ENCODE measurements around the gene WDFY4. TPM values are rescaled to one million over a fixed set of nuclear protein-coding genes. Genes with fewer than 3 reads are reported as not detected.

WDFY4 gene
- total RNA-seq, 1 donor from 2014 or later: not detected

DNA sequence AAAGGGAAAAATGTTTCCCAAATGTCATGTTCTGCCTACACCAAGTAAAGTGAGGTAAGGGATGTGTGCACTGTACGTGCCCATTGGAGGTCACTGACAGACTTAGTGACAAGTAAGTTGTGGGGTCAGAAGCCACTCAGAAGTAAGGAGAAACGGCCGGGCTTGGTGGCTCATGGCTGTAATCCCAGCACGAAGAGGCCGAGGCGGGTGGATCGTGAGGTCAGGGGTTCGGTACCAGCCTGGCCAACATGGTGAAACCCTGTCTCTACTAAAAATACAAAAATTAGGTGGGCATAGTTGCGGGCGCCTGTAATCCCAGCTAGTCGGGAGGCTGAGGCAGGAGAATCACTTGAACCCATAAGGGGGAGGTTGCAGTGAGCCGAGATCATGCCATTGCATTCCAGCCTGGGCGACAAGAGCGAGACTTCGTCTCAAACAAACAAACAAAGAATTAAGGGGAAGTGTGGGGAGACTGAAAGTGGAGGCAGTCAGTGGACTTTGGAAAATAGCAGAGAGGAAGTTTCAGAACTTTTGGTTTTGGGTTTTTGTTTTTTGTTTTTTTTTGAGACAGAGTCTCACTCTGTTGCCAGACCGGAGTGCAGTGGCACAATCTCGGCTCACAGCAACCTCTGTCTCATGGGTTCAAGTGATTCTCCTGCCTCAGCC lies 114.8 kb downstream of the WDFY4 start:
- H3K27ac Mint-ChIP-seq (ENCODE audit: unreplicated experiment): no peak overlapping the region
- no peaks in the 10 kb centered on the region for H3K4me1 Mint-ChIP-seq (ENCODE audit: unreplicated experiment)
- no peaks in the 10 kb centered on the region for H3K27me3 Mint-ChIP-seq (ENCODE audit: unreplicated experiment)
- TF ChIP-seq, protein P1, sequence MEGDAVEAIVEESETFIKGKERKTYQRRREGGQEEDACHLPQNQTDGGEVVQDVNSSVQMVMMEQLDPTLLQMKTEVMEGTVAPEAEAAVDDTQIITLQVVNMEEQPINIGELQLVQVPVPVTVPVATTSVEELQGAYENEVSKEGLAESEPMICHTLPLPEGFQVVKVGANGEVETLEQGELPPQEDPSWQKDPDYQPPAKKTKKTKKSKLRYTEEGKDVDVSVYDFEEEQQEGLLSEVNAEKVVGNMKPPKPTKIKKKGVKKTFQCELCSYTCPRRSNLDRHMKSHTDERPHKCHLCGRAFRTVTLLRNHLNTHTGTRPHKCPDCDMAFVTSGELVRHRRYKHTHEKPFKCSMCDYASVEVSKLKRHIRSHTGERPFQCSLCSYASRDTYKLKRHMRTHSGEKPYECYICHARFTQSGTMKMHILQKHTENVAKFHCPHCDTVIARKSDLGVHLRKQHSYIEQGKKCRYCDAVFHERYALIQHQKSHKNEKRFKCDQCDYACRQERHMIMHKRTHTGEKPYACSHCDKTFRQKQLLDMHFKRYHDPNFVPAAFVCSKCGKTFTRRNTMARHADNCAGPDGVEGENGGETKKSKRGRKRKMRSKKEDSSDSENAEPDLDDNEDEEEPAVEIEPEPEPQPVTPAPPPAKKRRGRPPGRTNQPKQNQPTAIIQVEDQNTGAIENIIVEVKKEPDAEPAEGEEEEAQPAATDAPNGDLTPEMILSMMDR (IDR thresholded peaks at IDR 0.05): no peak
- no peak overlapping the region for H3K4me3 Mint-ChIP-seq (ENCODE audit: unreplicated experiment)
- H3K36me3 Mint-ChIP-seq (ENCODE audit: unreplicated experiment): no peaks in the 10 kb centered on the region
- peak; percentile 62 for DNase-seq (ENCODE audit: extremely low spot score, unreplicated experiment)
- peaks cover 7% of the 10 kb centered on the region for H3K9me3 Mint-ChIP-seq (ENCODE audit: unreplicated experiment)

- no peak overlapping the region for H3K27ac Mint-ChIP-seq (ENCODE audit: unreplicated experiment)
- H3K9me3 Mint-ChIP-seq (ENCODE audit: unreplicated experiment): peaks cover 7% of the 10 kb centered on the region
Measured at GRCh38 chr10:48800007-48800675, 115.5 kb downstream of the WDFY4 start.

GRCh38 chr10:48801001-48801421 lies 116.3 kb downstream of the WDFY4 start:
- TF ChIP-seq, protein P1 (IDR thresholded peaks at IDR 0.05): no peak
- Mint-ChIP-seq H3K27ac (ENCODE audit: unreplicated experiment) (no peak overlapping the region), H3K36me3 (ENCODE audit: unreplicated experiment) (no peaks in the 10 kb centered on the region), H3K27me3 (ENCODE audit: unreplicated experiment) (no peaks in the 10 kb centered on the region), H3K4me3 (ENCODE audit: unreplicated experiment) (no peak overlapping the region), H3K9me3 (ENCODE audit: unreplicated experiment) (peaks cover 7% of the 10 kb centered on the region), H3K4me1 (ENCODE audit: unreplicated experiment) (no peaks in the 10 kb centered on the region)
- no peak for DNase-seq (ENCODE audit: extremely low spot score, unreplicated experiment)

More at GRCh38 chr10:48800007-48800675, 115.5 kb downstream of the WDFY4 start:
- TF ChIP-seq, protein P1 (IDR thresholded peaks at IDR 0.05): no peak
- peak; percentile 30 for DNase-seq (ENCODE audit: extremely low spot score, unreplicated experiment)
- H3K27me3 Mint-ChIP-seq (ENCODE audit: unreplicated experiment): no peaks in the 10 kb centered on the region
- H3K4me3 Mint-ChIP-seq (ENCODE audit: unreplicated experiment): no peak overlapping the region
- no peaks in the 10 kb centered on the region for H3K36me3 Mint-ChIP-seq (ENCODE audit: unreplicated experiment)
- H3K4me1 Mint-ChIP-seq (ENCODE audit: unreplicated experiment): no peaks in the 10 kb centered on the region

DNA sequence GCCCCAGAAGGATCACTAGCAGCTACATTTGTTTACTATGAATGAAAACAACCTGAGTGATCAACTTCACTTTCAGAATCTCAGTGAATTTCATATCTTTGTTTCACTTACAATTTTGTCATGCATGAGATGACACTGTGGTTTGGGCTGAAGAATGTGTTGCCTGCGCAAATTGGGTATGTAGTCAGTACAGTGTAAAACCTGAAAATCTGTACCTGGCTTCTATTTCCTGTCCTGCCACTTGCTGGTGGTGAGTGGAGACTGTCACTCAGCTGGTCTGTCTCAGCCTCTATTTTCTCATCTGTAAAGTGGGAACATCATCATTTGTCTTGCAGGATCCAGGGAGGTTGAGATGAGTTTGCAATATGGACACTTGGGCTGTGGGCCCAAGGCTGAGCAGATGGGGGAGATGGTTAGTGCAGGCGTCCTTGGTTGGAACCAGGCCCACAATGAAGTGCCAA lies 118.0 kb downstream of the WDFY4 start:
- H3K27ac Mint-ChIP-seq (ENCODE audit: unreplicated experiment): no peak overlapping the region
- no peaks in the 10 kb centered on the region for H3K4me1 Mint-ChIP-seq (ENCODE audit: unreplicated experiment)
- no peaks in the 10 kb centered on the region for H3K27me3 Mint-ChIP-seq (ENCODE audit: unreplicated experiment)
- no peaks in the 10 kb centered on the region for H3K36me3 Mint-ChIP-seq (ENCODE audit: unreplicated experiment)
- TF ChIP-seq, protein P1 (IDR thresholded peaks at IDR 0.05): no peak
- no peak overlapping the region for H3K4me3 Mint-ChIP-seq (ENCODE audit: unreplicated experiment)
- no peak for DNase-seq (ENCODE audit: extremely low spot score, unreplicated experiment)
- H3K9me3 Mint-ChIP-seq (ENCODE audit: unreplicated experiment): peaks cover 7% of the 10 kb centered on the region
